ENCODE results near the gene DNAH10.
A peak's percentile ranks its signal among the peaks of the same experiment; 100 is the strongest.

Gene DNAH10, protein sequence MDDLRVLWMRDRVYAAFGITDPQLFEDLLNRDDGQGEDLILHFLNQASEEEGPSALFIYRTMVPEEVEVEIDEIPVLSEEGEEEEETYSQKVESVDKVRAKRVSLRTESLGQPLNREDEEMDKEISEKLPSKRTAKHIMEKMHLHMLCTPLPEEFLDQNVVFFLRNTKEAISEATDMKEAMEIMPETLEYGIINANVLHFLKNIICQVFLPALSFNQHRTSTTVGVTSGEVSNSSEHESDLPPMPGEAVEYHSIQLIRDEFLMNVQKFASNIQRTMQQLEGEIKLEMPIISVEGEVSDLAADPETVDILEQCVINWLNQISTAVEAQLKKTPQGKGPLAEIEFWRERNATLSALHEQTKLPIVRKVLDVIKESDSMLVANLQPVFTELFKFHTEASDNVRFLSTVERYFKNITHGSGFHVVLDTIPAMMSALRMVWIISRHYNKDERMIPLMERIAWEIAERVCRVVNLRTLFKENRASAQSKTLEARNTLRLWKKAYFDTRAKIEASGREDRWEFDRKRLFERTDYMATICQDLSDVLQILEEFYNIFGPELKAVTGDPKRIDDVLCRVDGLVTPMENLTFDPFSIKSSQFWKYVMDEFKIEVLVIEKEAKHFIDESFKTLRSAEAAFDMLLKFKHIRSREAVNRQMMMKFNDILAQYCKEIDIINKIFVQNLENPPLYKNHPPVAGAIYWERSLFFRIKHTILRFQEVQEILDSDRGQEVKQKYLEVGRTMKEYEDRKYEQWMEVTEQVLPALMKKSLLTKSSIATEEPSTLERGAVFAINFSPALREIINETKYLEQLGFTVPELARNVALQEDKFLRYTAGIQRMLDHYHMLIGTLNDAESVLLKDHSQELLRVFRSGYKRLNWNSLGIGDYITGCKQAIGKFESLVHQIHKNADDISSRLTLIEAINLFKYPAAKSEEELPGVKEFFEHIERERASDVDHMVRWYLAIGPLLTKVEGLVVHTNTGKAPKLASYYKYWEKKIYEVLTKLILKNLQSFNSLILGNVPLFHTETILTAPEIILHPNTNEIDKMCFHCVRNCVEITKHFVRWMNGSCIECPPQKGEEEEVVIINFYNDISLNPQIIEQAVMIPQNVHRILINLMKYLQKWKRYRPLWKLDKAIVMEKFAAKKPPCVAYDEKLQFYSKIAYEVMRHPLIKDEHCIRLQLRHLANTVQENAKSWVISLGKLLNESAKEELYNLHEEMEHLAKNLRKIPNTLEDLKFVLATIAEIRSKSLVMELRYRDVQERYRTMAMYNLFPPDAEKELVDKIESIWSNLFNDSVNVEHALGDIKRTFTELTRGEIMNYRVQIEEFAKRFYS (N-terminal part only)

DNA sequence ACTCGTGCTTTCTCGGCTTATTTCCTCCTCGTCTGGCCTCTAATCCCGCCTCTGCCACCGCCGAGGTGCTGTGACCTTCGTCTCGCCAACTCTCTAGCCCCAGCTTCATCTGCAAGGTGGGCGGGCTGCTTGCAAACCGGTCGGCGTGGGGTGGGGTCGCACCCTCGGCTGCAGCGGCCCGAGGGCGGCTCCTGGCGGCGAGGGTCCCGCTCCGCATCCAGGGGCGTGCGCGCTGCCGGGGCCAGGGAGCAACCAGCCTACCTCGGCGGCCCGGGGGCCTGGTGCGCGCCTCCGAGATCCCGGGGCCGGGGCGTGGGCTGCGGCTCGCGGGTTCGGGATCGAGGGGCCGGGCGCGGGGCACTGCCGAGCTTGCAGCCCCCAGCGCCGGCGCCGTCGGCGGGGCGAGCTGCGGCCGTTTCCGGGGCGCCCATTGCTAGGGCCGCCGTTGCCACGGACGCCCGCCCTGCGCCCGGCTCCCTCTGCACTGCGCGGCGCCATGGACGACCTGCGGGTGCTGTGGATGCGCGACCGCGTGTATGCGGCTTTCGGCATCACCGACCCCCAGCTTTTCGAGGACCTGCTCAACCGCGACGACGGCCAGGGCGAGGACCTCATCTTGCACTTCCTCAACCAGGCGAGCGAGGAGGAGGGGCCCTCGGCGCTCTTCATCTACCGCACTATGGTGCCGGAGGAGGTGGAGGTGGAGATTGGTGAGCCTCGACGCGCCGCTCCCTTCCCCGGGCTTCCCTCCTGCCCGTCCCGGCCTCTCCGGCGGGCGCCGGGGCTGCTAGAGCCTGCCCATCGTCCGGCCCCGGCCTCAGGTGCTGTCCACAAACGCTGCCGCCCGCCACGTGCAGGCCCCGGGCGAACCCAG lies at the start of gene DNAH10:
Gene DNAH10, plus strand, starts transcription at position 461 of the 874 bp plus-strand sequence. Its CDS starts 36 bp downstream, at position 497.
- DNase-seq (ENCODE audit: low read depth): no peak

- no peak for DNase-seq (ENCODE audit: low read depth)
Measured at GRCh38 chr12:123712780-123713319, 49.3 kb upstream of the DNAH10 start.

- no peak for DNase-seq (ENCODE audit: low read depth)
Measured at GRCh38 chr12:123713398-123713797, 48.7 kb upstream of the DNAH10 start.

- DNase-seq (ENCODE audit: low read depth): no peak
Measured at GRCh38 chr12:123713823-123714585, 48.1 kb upstream of the DNAH10 start.

DNA sequence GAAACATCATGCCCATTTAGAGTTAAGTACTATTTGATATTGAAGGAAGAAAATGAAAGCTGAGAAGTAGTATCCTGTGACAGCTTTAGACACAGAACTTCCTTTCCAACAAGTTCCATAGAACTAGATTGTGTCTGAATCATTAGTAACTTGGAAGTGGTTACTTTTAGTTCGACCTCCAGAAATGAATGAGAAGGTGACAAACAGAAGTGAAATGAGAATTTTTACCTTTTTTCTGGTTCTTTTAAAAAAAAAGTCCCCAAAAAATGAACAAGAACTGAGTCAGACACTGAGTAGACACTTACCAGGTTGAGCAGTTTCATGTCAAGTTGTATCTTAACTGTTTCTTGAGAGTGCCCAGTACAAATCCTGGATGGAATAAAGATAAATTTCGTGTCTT lies 46.9 kb upstream of the DNAH10 start:
- no peak for DNase-seq (ENCODE audit: low read depth)

DNA sequence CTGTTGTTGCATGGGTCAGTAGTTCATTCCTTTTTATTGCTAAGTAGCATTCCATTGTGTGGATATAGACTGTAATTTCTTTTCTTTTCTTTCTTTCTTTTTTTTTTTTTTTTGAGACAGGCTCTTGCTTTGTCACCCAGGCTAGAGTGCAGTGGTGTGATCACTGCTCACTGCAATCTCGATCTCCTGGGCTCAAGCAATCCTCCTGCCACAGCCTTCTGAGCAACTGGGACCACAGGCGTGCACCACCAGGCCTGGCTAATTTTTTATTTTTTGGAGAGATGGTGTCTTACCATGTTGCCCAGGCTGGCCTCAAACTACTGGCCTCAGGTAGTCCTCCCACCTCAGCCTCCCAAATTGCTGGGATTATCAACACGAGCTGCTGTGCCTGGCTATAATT lies 44.8 kb upstream of the DNAH10 start:
- no peak for DNase-seq (ENCODE audit: low read depth)

DNA sequence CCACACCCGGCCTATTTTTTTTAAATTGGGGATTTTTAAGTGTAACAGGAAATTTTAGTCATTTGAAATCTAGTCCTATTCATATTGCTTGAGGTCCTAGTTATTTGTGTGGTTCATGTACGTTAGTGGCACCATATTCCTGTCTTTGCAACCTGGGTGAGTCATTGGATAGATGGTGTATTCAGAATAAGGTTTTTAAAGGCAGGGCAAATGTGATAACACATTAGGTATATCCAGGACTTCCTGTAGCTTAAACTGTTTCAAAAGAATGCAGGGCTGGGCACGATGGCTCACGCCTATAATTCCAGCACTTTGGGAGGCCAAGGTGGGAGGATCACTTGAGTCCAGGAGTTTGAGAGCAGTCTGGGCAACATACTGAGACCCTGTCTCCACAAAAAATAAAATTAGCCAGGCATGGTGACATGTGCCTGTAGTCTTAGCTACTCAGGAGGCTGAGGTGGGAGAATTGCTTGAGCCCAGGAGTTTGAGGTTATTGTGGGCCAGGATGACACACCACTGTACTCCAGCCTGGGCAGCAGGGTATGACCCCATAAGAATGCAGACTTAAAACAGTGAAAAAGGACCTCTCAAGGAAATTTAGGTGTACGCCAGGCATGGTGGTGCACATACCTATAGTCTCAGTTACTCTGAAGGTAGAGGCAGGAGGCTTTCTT lies 41.8 kb upstream of the DNAH10 start:
- no peak for DNase-seq (ENCODE audit: low read depth)

DNA sequence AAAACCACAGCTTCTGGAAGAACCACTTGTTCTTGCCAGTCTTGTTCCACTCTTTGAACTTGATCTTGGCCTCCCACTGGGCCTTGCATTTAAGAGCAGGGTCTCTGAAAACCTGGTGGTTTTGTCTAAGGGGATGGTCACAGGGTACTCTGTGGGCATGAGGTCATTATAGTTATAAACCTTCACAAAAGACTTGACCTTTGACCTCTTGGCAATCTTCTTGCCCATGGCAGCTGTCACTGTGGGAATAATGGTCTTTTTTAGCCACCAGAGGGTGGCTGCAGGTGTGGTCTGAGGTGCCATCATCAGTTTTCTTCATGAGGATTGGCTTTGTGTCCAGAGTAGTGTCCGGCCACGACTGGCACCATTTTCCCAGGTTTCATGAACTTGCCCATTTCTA lies 40.9 kb upstream of the DNAH10 start:
- no peak for DNase-seq (ENCODE audit: low read depth)

DNA sequence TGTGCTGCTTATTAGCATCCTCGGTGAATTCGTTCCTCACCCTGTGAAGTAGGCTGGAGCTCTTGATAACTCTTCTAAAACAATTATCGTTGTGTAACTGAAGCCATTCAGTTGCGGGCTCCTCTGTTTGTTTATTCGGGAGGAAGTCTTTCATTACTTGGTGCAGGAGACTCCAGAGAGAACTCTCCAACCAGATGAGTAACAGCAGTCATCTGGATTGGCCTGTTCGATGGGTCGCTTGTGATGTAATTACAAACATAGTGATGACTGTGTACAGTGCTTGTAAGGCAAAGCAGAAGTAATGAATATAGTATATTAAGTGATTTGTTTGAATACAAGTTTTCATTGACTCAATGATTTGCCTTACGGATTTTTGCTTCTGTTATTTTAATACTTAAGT lies 39.1 kb upstream of the DNAH10 start:
- peak; percentile 44 for DNase-seq (ENCODE audit: low read depth)

DNA sequence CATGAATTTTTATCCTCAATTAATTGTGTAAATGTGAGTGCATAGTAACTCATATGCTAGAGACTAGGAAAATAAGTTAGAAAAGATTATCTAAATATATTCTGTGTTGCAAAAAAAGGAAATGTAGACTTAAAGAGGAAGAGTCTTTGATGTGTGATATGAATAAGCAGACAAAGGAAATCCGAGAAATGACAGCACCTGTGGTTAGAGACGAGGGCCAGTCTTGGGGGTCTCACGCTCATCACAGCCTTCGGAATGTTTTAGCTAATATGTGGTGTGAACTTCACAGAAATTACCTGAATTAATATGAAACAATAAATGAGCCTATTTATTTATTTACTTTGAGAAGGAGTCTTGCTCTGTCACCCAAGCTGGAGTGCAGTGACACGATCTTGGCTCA lies 38.3 kb upstream of the DNAH10 start:
- no peak for DNase-seq (ENCODE audit: low read depth)

DNA sequence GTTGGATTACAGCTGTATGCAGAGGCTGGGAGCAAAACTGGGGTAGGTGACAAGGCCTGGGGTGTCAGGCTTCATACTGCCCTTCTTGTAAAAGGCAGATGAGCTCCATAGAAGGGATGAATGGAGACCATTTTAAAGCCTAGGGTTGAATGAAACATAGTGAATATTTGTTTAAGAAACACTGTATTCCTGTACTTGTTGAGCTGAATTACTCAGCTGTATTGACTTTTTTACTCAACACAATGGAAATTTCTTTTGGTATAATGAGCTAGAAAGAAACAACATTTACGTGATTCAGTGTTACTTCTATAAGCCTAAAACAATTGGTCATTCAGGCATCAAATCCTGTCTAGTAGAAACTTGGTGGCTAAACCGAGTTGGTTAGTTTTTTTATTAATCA lies 35.9 kb upstream of the DNAH10 start:
- DNase-seq (ENCODE audit: low read depth): no peak

- no peak for DNase-seq (ENCODE audit: low read depth)
Measured at GRCh38 chr12:123726962-123727361, 35.1 kb upstream of the DNAH10 start.

DNA sequence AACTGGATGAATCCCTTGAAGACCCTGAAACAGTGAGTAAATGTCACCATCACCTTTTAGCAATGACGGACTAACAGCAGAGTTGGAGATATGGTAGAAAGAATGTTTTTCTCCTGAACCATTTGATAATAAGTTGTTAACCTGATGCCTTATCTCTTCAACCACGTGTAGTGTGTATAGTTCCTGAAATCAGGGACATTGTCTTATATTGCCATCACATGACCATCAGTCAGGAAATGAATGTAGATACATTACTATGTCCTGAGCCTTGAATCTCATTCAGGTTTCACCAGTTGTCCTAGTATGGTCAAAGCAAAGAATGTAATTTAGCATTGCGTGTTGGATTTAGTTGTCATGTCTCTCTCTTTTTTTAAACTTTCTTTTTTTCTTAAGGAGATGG lies 34.2 kb upstream of the DNAH10 start:
- DNase-seq (ENCODE audit: low read depth): no peak

DNA sequence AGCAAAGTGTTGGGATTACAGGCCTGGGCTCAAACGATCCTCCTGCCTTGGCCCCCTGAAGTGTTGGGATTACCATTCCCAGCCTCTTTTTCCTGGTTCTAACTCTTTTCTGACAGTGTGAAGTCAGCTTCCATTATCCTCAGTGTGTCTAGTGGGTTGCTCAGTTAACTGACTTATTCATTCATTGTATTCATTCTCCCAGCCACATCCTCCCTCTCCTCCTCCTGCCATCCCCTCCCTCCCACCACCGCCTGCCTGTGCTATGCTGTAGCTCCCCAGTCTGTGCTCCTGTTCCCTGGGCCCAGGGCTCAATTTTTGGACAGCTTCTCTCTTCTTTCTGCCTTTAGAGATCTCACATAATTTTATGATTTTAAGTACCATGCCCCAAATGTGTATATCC lies 30.5 kb upstream of the DNAH10 start:
- no peak for DNase-seq (ENCODE audit: low read depth)

- DNase-seq (ENCODE audit: low read depth): no peak
Measured at GRCh38 chr12:123732251-123732650, 29.9 kb upstream of the DNAH10 start.

DNA sequence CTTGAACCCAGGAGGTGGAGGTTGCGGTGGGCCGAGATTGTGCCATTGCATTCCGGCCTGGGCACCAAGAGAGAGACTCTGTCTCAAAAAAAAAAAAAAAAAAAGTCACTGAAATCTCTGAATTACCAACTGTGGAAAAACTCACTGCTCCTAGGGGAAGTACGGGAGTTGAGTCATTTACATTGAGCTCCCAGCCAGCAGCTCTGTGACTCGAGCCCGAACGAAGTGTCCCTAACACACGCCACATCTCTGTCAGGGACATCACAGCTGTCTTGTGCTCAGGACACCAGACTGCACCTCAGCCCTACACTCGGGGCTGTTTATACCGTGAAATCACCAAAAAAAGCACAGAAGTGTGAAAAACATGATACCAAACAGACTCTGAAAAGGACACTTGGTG lies 28.9 kb upstream of the DNAH10 start:
- no peak for DNase-seq (ENCODE audit: low read depth)

GRCh38 chr12:123734268-123734667 lies 27.8 kb upstream of the DNAH10 start:
- no peak for DNase-seq (ENCODE audit: low read depth)

GRCh38 chr12:123741937-123742572 lies 20.0 kb upstream of the DNAH10 start:
- no peak for DNase-seq (ENCODE audit: low read depth)

- no peak for DNase-seq (ENCODE audit: low read depth)
Measured at GRCh38 chr12:123743002-123743401, 19.1 kb upstream of the DNAH10 start.
